Measurements from ENCODE around the gene NUP93. TPM values are rescaled to one million over a fixed set of nuclear protein-coding genes. Genes with fewer than 3 reads are reported as not detected.
"Not testable (repeated sequence)": the region's sequence is repeated elsewhere in the genome, so short reads cannot be mapped to it uniquely, and the experiment has no call there.

The NUP93 gene
- total RNA-seq, 2 experiments from 2014 or later = 126 to 129 TPM

DNA sequence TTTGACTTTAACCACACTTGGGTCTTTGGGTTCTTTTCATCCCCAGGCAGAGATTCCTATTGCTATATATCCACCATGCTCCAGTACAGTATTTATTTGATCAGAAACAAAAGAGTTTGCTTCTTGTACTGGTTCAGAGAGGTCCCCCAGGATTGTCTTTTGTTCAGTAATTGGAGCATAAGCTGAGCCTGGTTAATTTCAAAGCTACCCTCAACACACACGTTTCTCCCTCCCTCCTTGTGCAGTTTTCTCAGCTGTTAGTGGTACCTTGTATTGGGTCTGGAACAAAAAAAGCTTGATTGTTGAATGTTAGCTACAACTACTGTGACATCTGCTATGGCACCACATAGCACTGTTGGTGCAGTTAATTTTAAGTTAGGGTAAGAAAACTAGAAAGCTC lies 50.0 kb downstream of the NUP93 start:
- Mint-ChIP-seq H3K27me3 (peaks cover 3% of the 10 kb centered on the region), H3K9me3 (ENCODE audit: low read depth) (no peaks in the 10 kb centered on the region), H3K4me3 (no peak overlapping the region), H3K27ac (no peak overlapping the region), H3K4me1 (peaks cover 39% of the 10 kb centered on the region), H3K36me3 (no peaks in the 10 kb centered on the region)
- ATAC-seq (no peak), DNase-seq (no peak)
- CTCF ChIA-PET = interaction anchor here (0.8 to 2.8 kb wide), 6 partner anchors 9 to 185 kb away, joined by 3 to 9 read pairs (median 6); no protein-coding TSS in a partner anchor

DNA sequence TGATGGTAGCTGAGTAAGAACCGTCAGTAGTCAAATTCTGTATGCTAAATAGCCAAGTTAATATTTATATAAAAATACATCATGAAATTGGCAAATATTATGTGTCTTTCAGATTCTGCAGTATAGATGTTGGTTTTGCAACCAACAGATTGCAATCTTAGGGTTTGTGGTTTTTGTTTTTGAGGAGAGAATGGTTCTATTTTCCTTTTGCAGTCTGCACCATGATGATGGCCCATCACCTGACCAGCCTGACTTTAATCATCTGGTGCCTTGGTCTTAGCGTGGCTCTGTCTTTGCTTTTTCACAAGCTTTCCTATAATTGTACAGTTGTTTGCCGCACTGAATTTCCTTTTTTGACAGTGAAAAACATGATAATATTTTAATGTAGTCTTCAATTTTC lies 50.7 kb downstream of the NUP93 start:
- Mint-ChIP-seq H3K9me3 (ENCODE audit: low read depth) (no peaks in the 10 kb centered on the region), H3K4me1 (peaks cover 39% of the 10 kb centered on the region), H3K27ac (no peak overlapping the region), H3K27me3 (peaks cover 3% of the 10 kb centered on the region), H3K4me3 (peak overlapping the region; percentile 2), H3K36me3 (no peaks in the 10 kb centered on the region)
- DNase-seq (peak; percentile 67), ATAC-seq (peak; percentile 87)
- CTCF ChIA-PET = interaction anchor here (0.8 to 2.8 kb wide), 6 partner anchors 9 to 204 kb away, joined by 3 to 9 read pairs (median 4); no protein-coding TSS in a partner anchor

DNA sequence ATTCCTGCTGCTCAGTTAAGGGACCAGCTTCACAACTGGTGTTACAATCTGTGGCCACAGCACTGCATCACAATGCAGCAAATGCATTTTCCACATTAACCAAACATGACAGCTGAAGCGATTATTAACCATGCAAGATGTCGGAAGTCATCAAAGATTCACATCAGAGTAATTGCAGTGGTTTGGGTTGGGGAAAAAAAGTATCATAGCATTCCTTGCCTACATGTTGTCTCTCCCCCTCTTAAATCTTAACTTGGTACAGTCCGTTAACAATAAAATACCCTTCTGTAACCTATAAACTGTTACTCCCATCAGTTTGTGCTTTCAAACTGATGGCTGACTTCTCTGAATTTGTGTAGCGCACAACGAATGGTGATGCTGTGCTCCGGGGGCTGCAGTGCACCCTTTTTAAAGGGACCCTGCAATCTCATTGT lies 51.6 kb downstream of the NUP93 start:
- H3K4me3 Mint-ChIP-seq = no peak overlapping the region
- no peaks in the 10 kb centered on the region for H3K36me3 Mint-ChIP-seq
- H3K9me3 Mint-ChIP-seq (ENCODE audit: low read depth) = no peaks in the 10 kb centered on the region
- H3K4me1 Mint-ChIP-seq = peaks cover 39% of the 10 kb centered on the region
- H3K27ac Mint-ChIP-seq = no peak overlapping the region
- DNase-seq (no peak), ATAC-seq (no peak)
- peaks cover 3% of the 10 kb centered on the region for H3K27me3 Mint-ChIP-seq
- CTCF ChIA-PET = interaction anchor here (1.0 to 2.8 kb wide), 5 partner anchors 8 to 205 kb away, joined by 3 to 9 read pairs (median 5); no protein-coding TSS in a partner anchor

DNA sequence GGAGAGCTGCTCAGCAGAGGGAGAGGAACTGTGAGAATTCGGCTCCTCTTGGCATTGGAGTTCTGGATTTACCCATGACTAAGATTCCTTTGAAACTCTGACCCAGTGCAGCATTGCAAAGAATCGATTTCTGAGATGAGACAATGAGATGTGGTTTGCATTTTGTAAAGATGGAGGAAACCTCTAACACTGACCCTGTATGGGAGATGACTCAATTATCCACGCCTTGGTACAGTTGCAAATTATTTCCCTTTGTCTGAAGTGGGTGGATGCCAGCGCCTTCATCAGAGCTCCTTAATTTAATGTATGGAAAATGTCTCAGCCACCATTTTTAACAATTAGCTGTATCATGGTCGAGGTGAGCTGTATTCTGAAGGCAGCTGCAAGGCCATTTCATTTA lies 53.4 kb downstream of the NUP93 start:
- CTCF ChIA-PET = no interaction called here
- Mint-ChIP-seq H3K4me1 (peaks cover 39% of the 10 kb centered on the region), H3K9me3 (ENCODE audit: low read depth) (no peaks in the 10 kb centered on the region), H3K27me3 (peaks cover 3% of the 10 kb centered on the region), H3K4me3 (no peak overlapping the region), H3K36me3 (no peaks in the 10 kb centered on the region), H3K27ac (no peak overlapping the region)
- no peak for DNase-seq
- ATAC-seq = peak; percentile 29

DNA sequence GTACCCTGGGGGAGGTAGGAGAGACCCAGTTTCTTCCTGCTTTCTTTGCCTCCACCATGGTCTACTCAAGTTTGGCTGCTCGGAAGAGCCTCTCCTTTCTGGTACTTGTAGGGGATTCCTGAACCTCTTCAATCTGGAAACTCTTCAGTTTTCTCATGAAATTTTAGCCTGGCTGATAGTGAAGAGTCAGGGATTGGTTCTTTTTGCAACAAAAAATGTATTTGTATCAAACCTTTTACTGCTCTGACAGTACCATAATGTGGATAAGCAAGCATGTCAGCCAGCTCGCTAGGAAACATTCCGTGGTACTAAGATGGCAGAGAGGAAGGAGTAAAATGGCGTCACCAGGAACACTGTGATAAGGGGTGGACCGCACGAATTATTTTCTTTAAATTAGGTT lies 55.4 kb downstream of the NUP93 start:
- no peaks in the 10 kb centered on the region for H3K36me3 Mint-ChIP-seq
- DNase-seq (no peak), ATAC-seq (no peak)
- CTCF ChIA-PET = interaction anchor here (0.8 to 1.0 kb wide), 2 partner anchors 12 to 208 kb away, joined by 3 read pairs; no protein-coding TSS in a partner anchor
- no peaks in the 10 kb centered on the region for H3K9me3 Mint-ChIP-seq (ENCODE audit: low read depth)
- H3K27ac Mint-ChIP-seq = no peak overlapping the region
- H3K27me3 Mint-ChIP-seq = no peaks in the 10 kb centered on the region
- no peak overlapping the region for H3K4me3 Mint-ChIP-seq
- H3K4me1 Mint-ChIP-seq = peaks cover 30% of the 10 kb centered on the region

DNA sequence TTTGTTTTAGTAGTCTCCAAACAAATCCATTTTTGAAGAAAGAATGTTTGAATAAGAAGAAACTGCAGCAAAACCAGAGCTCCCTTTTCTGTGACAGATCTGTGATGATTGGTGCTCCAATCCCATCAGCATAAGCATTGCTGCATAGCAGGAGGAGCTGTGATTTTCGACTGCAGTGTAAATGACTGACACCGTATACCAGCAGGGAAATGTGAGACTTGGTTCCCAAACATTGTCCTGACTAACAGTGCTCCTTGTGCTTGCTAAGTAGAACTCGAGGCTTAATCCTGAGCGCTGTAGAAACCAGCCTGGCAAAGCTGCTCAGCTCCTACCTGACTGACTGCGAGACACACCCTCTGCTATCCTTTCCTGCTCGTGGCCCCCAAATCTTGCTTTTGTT lies 57.2 kb downstream of the NUP93 start:
- H3K9me3 Mint-ChIP-seq (ENCODE audit: low read depth) = no peaks in the 10 kb centered on the region
- H3K4me3 Mint-ChIP-seq = no peak overlapping the region
- peaks cover 13% of the 10 kb centered on the region for H3K4me1 Mint-ChIP-seq
- no peak overlapping the region for H3K27ac Mint-ChIP-seq
- ATAC-seq = no peak
- H3K27me3 Mint-ChIP-seq = no peaks in the 10 kb centered on the region
- CTCF ChIA-PET = interaction anchor here (0.9 to 1.1 kb wide), 4 partner anchors 82 to 187 kb away, joined by 3 to 6 read pairs (median 4); no protein-coding TSS in a partner anchor
- H3K36me3 Mint-ChIP-seq = no peaks in the 10 kb centered on the region
- DNase-seq = no peak

DNA sequence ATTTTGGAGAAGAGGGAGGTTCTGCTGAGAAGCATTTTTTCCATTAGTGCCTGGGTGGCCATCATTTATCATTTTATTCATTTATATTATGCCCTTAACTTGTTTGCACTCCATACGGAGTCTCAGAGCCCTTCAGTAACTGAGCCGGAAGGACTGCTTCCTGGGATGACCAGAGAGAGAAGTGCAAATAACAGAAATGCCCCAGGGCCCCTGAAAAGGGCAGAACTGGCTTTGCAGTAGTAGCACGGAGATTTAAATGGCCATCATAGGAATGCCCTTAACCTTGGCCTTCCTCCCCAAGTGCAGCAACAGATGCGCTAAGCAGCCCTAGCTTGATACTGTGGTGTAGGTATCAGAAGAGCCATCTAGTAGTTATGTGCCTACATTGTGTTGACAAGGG lies 58.5 kb downstream of the NUP93 start:
- H3K27me3 Mint-ChIP-seq = no peaks in the 10 kb centered on the region
- CTCF ChIA-PET = interaction anchor here (0.9 to 2.8 kb wide), 5 partner anchors 8 to 272 kb away, joined by 3 to 15 read pairs (median 3); no protein-coding TSS in a partner anchor
- H3K4me1 Mint-ChIP-seq = peaks cover 3% of the 10 kb centered on the region
- ATAC-seq = no peak
- no peak for DNase-seq
- no peaks in the 10 kb centered on the region for H3K9me3 Mint-ChIP-seq (ENCODE audit: low read depth)
- no peaks in the 10 kb centered on the region for H3K36me3 Mint-ChIP-seq
- H3K27ac Mint-ChIP-seq = no peak overlapping the region
- no peak overlapping the region for H3K4me3 Mint-ChIP-seq

DNA sequence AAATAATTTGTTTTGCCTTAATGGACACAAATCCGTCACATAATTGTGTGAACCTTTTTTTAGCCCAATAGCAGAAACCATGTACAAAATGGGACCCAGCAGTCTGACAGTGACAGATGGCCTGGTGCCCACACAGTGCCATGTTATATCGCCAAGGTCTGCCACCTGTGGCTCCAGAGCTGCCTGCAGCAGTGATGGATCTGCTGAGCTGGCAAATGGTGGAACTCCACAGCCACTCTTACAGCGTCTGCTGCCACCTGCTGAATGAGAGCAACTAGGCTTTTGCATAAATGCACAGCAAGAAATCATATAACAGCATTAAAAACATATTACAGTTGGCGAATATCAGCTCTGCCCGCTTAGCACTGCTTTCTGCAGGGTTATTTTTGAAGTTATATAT lies 59.4 kb downstream of the NUP93 start:
- H3K9me3 Mint-ChIP-seq (ENCODE audit: low read depth) = no peaks in the 10 kb centered on the region
- ATAC-seq (peak; percentile 72), DNase-seq (peak; percentile 71)
- peaks cover 4% of the 10 kb centered on the region for H3K4me1 Mint-ChIP-seq
- H3K27ac Mint-ChIP-seq = no peak overlapping the region
- H3K4me3 Mint-ChIP-seq = no peak overlapping the region
- CTCF ChIA-PET = interaction anchor here (0.6 to 2.8 kb wide), 14 partner anchors 9 to 273 kb away, joined by 3 to 15 read pairs (median 4); no protein-coding TSS in a partner anchor
- H3K27me3 Mint-ChIP-seq = no peaks in the 10 kb centered on the region
- no peaks in the 10 kb centered on the region for H3K36me3 Mint-ChIP-seq

DNA sequence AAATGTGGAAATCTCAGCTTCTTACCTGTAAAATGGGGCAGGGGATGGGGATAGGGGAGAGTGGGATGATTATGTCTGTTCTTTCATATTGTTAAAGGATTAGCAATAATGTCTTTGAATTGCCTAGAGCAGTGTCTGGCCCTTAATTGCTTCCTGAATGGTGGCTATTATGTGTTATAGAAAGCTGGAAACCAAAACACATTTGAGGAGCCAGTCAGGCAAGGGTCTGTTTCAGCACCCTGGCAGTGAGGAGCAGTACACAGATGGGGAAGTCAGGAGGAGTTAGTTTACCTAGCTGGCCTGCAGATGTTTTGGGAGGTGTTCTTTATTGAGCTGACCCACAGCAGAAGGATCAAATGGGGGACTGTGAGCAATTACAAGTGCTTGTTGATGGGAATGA lies 63.0 kb downstream of the NUP93 start:
- ATAC-seq = no peak
- no peak overlapping the region for H3K27ac Mint-ChIP-seq
- H3K4me3 Mint-ChIP-seq = no peak overlapping the region
- H3K36me3 Mint-ChIP-seq = no peaks in the 10 kb centered on the region
- no peak for DNase-seq
- H3K27me3 Mint-ChIP-seq = no peaks in the 10 kb centered on the region
- no peaks in the 10 kb centered on the region for H3K9me3 Mint-ChIP-seq (ENCODE audit: low read depth)
- CTCF ChIA-PET = interaction anchor here (0.6 to 4.5 kb wide), 31 partner anchors 9 to 216 kb away, joined by 3 to 53 read pairs (median 4); partner anchors contain the start of gene SLC12A3
- peaks cover 4% of the 10 kb centered on the region for H3K4me1 Mint-ChIP-seq

DNA sequence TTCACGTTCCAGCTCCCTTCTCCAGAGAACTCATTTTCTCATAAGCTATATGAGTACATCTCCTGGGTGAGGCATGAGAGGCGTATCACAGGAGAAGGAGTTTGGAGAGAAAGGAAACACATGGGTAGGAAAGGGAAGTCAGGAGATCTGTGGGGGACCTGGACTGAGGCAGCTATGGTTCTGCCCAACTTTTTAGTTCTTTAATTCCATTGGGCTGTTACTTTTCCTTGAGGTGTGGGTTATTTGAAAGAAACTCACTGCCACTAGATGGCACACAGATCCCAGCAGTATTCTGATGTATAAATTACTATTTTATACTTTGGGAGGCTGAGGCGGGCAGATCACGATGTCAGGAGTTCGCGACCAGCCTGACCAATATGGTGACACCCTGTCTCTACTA lies 63.6 kb downstream of the NUP93 start:
- peaks cover 2% of the 10 kb centered on the region for H3K36me3 Mint-ChIP-seq
- peak; percentile 20 for ATAC-seq
- DNase-seq = peak; percentile 43
- no peak overlapping the region for H3K4me3 Mint-ChIP-seq
- no peaks in the 10 kb centered on the region for H3K9me3 Mint-ChIP-seq (ENCODE audit: low read depth)
- H3K27me3 Mint-ChIP-seq = no peaks in the 10 kb centered on the region
- CTCF ChIA-PET = interaction anchor here (0.6 to 4.5 kb wide), 28 partner anchors 8 to 217 kb away, joined by 3 to 53 read pairs (median 4); partner anchors contain the start of gene SLC12A3
- no peak overlapping the region for H3K27ac Mint-ChIP-seq
- peaks cover 4% of the 10 kb centered on the region for H3K4me1 Mint-ChIP-seq

DNA sequence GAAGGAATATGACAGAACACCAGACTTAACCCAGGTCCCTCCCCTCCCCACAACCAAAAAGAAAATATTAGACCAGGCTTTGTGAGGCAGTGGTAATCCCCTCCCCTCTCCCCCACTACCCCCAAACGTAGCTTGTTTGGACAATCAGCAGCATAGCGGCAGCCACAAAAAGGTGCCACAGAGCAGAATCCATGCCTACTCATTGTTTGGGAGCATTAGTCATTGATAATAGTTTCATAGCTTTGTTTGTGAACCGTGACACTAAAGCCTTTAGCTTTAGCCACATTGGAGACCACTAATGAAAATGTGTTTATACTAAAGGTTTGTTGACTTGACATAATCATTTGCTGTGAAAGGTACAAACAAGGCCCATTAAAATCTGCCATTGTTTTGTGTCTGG lies 65.1 kb downstream of the NUP93 start:
- DNase-seq (no peak), ATAC-seq (no peak)
- CTCF ChIA-PET = interaction anchor here (0.6 to 4.5 kb wide), 7 partner anchors 17 to 549 kb away, joined by 3 to 53 read pairs (median 5); no protein-coding TSS in a partner anchor
- Mint-ChIP-seq H3K27me3 (no peaks in the 10 kb centered on the region), H3K36me3 (peaks cover 2% of the 10 kb centered on the region), H3K4me1 (peaks cover 4% of the 10 kb centered on the region), H3K27ac (no peak overlapping the region), H3K4me3 (no peak overlapping the region), H3K9me3 (ENCODE audit: low read depth) (no peaks in the 10 kb centered on the region)

DNA sequence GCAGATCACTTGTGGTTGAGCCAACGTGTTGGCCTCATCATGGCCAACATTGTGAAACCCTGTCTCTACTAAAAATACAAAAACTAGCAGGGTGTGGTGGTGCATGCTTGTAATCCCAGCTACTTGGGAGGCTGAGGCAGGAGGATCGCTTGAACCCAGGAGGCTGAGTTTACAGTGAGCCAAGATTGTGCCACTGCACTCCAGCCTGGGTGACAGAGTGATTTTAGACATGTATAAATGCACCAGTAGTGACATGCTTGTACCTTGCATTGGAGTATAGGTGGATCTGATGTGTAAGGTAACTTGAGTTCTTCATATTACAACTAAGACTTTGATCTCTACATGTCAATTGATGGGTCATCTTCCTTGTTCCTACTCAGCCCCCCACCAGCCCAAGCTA lies 67.1 kb downstream of the NUP93 start:
- not testable (repeated sequence) for H3K4me3 Mint-ChIP-seq, ATAC-seq, H3K27ac Mint-ChIP-seq

DNA sequence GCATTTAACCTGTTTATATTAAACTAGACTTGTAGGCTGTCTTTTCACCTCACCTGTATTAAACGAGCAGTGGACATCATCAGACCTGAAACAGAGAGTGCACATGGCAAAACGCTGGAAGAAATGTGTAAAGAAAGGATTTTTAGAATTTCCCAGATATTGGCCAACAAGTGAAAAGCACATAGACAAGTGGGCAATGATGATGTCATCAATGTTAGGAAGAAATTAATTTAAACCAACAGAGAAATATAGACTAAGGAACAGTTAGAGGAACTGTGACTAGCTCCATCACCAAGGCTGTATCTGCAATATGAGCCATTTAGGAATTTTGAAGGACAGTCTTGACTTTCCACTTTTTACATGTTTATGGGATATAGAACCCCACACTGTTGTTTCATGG lies 67.9 kb downstream of the NUP93 start:
- ATAC-seq = no peak
- H3K4me3 Mint-ChIP-seq = no peak overlapping the region
- DNase-seq = no peak
- H3K36me3 Mint-ChIP-seq = peaks cover 3% of the 10 kb centered on the region
- no peak overlapping the region for H3K27ac Mint-ChIP-seq
- CTCF ChIA-PET = interaction anchor here (1.4 kb wide), 1 partner anchor 97 kb away, joined by 3 read pairs; no protein-coding TSS in a partner anchor
- H3K27me3 Mint-ChIP-seq = no peaks in the 10 kb centered on the region
- peaks cover 4% of the 10 kb centered on the region for H3K4me1 Mint-ChIP-seq
- H3K9me3 Mint-ChIP-seq (ENCODE audit: low read depth) = no peaks in the 10 kb centered on the region

More for the DNA sequence above, 67.1 kb downstream of the NUP93 start:
- CTCF ChIA-PET = interaction anchor here (0.9 to 1.4 kb wide), 2 partner anchors 73 to 96 kb away, joined by 3 read pairs; no protein-coding TSS in a partner anchor
- H3K4me1 Mint-ChIP-seq; DNase-seq; H3K9me3 Mint-ChIP-seq (ENCODE audit: low read depth); H3K27me3 Mint-ChIP-seq; H3K36me3 Mint-ChIP-seq: not testable (repeated sequence)

DNA sequence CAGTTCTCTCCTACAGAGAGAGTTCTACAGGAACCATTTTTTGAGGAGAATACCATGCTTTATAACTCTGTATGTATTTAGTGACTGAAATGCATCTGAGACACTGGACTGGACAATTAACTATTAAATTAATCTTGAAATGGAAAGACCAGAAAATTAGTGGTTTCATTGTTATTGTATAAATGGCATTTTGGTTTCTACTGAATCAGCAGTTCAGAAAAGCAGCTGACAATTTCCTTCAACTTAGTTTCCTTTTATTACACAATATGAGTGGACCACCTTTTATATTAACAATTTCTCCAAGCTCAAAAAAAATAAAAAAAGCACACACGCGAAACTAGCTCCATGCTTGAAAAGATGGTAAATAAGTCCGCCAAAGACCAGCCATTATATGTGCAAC lies 69.0 kb downstream of the NUP93 start:
- DNase-seq (no peak), ATAC-seq (no peak)
- Mint-ChIP-seq H3K4me1 (no peaks in the 10 kb centered on the region), H3K27ac (no peak overlapping the region), H3K36me3 (peaks cover 3% of the 10 kb centered on the region), H3K27me3 (no peaks in the 10 kb centered on the region), H3K9me3 (ENCODE audit: low read depth) (no peaks in the 10 kb centered on the region), H3K4me3 (no peak overlapping the region)
- CTCF ChIA-PET = interaction anchor here (0.9 to 1.6 kb wide), 4 partner anchors 68 to 165 kb away, joined by 3 read pairs; no protein-coding TSS in a partner anchor
